Liver (tissue), 9 donors: Measurements from ENCODE around the gene SLC25A45. TPM values are rescaled to one million over a fixed set of nuclear protein-coding genes. Genes with fewer than 3 reads are reported as not detected.

Experiments
- DNase-seq: peaks from one replicate; pipeline ENCODE4 v3.0.0-alpha.2; 2017; ENCODE audit warnings: low spot score
- H3K27ac ChIP-seq, 2 donors: one replicate each; pipeline ENCODE4 v1.7.0; 2013; ENCODE audit warnings: inconsistent platforms in 2 of 2, low read length in 2 of 2, control low read depth in 1 of 2, low read depth in 1 of 2, mild to moderate bottlenecking in 1 of 2
- H3K27me3 ChIP-seq, 4 donors: one replicate each; pipeline versions ENCODE4 v1.6.1 to v1.7.0; 2013; ENCODE audit warnings: low read length in 3 of 4, inconsistent platforms in 1 of 4, mild to moderate bottlenecking in 1 of 4, moderate library complexity in 1 of 4; ENCODE audit not compliant: control insufficient read depth in 4 of 4, insufficient read depth in 4 of 4
- H3K36me3 ChIP-seq, 4 donors: one replicate each; pipeline versions ENCODE4 v1.6.1 to v1.7.0; 2013; ENCODE audit warnings: low read length in 3 of 4, mild to moderate bottlenecking in 3 of 4, low read depth in 1 of 4, moderate library complexity in 1 of 4; ENCODE audit not compliant: control insufficient read depth in 4 of 4, insufficient read depth in 3 of 4
- H3K4me1 ChIP-seq, 4 donors: one replicate each; pipeline versions ENCODE4 v1.6.1 to v1.7.0; 2013; ENCODE audit warnings: low read length in 3 of 4, mild to moderate bottlenecking in 3 of 4, moderate library complexity in 1 of 4; ENCODE audit not compliant: control insufficient read depth in 4 of 4, insufficient read depth in 4 of 4
- H3K4me3 ChIP-seq, 3 donors: one replicate each; pipeline versions ENCODE4 v1.6.1 to v1.7.0; 2013; ENCODE audit warnings: low read length in 3 of 3, control low read depth in 1 of 3, low read depth in 1 of 3, mild to moderate bottlenecking in 1 of 3
- H3K9ac ChIP-seq, 2 donors: one replicate each; pipeline ENCODE4 v1.7.0; 2013; ENCODE audit warnings: low read length in 2 of 2, mild to moderate bottlenecking in 2 of 2, moderate library complexity in 2 of 2, control low read depth in 1 of 2, low read depth in 1 of 2
- H3K9me3 ChIP-seq, 4 donors: one replicate each; pipeline versions ENCODE4 v1.6.1 to v1.7.0; 2013; ENCODE audit warnings: low read length in 3 of 4; ENCODE audit not compliant: control insufficient read depth in 4 of 4
- EGR1 ChIP-seq, 2 donors: IDR thresholded peaks; 2 replicates each; pipeline ENCODE4 v1.6.1; 2016 to 2018; ENCODE audit warnings: antibody characterized with exemption in 2 of 2, low read depth in 2 of 2
- FOXA1 ChIP-seq: IDR thresholded peaks from 2 replicates; pipeline ENCODE4 v1.6.1; 2016; ENCODE audit warnings: antibody characterized with exemption
- FOXA2 ChIP-seq: IDR thresholded peaks from 2 replicates; pipeline ENCODE4 v1.6.1; 2016; ENCODE audit warnings: antibody characterized with exemption
- GABPA ChIP-seq, 2 donors: IDR thresholded peaks in 1 of 2; conservative IDR thresholded peaks in 1 of 2; 2 replicates each; pipeline ENCODE4 v1.6.1; 2016; ENCODE audit warnings: antibody characterized with exemption in 2 of 2, mild to moderate bottlenecking in 1 of 2, moderate library complexity in 1 of 2
- HNF4A ChIP-seq, 2 donors: conservative IDR thresholded peaks; 2 replicates each; pipeline ENCODE4 v1.6.1; 2016; ENCODE audit warnings: antibody characterized with exemption in 2 of 2, mild to moderate bottlenecking in 2 of 2
- HNF4G ChIP-seq: IDR thresholded peaks from 2 replicates; pipeline ENCODE4 v1.6.1; 2016; ENCODE audit warnings: antibody characterized with exemption
- JUND ChIP-seq, 2 donors: IDR thresholded peaks; 2 replicates each; pipeline ENCODE4 v1.6.1; 2016; ENCODE audit warnings: antibody characterized with exemption in 2 of 2
- NR2F2 ChIP-seq: IDR thresholded peaks from 2 replicates; pipeline ENCODE4 v1.6.1; 2016; ENCODE audit warnings: antibody characterized with exemption
- RAD21 ChIP-seq, 2 donors: IDR thresholded peaks; 2 replicates each; pipeline ENCODE4 v1.6.1; 2016; ENCODE audit warnings: antibody characterized with exemption in 2 of 2, mild to moderate bottlenecking in 2 of 2
- RXRA ChIP-seq, 2 donors: IDR thresholded peaks; 2 replicates each; pipeline ENCODE4 v1.6.1; 2017 to 2018; ENCODE audit warnings: antibody characterized with exemption in 2 of 2, mild to moderate bottlenecking in 1 of 2
- SP1 ChIP-seq: IDR thresholded peaks from 2 replicates; pipeline ENCODE4 v1.6.1; 2018; ENCODE audit warnings: antibody characterized with exemption, mild to moderate bottlenecking
- TAF1 ChIP-seq: conservative IDR thresholded peaks from 2 replicates; pipeline ENCODE4 v1.6.1; 2016; ENCODE audit warnings: antibody characterized with exemption, mild to moderate bottlenecking
- YY1 ChIP-seq: IDR thresholded peaks from 2 replicates; pipeline ENCODE4 v1.6.1; 2016; ENCODE audit warnings: antibody characterized with exemption, mild to moderate bottlenecking
- WGBS: extraction: QIAGEN DNeasy Blood & Tissue Kit; methylation state at CpG from one replicate; pipeline ENCODE4 v1.1.7; 2013; 5-methylcytosine and 5-hydroxymethylcytosine counted together
- polyA plus RNA-seq, 2 donors: library from polyadenylated mRNA; stranded (reverse) in 1 of 2; unstranded in 1 of 2; fragments of 200-250 nt in 1 of 2; fragments of >200 nt in 1 of 2; fragmentation: Nextera tagmentation in 1 of 2; extraction: Ambion mirVana in 1 of 2; gene quantifications; one replicate each; pipeline versions ENCODE4 v1.2.1 to v1.2.3, GENCODE V29; 2013 to 2015
- total RNA-seq, 2 donors: library from RNA; depleted of rRNA; stranded (reverse); fragments of >200 nt; gene quantifications; one replicate each; pipeline ENCODE4 v1.2.3, GENCODE V29; 2014
- TF ChIP-seq, protein P1 (sequence below): IDR thresholded peaks from 2 replicates; pipeline ENCODE4 v1.6.1; 2016; ENCODE audit warnings: antibody characterized with exemption, mild to moderate bottlenecking
- TF ChIP-seq, protein P2 (sequence below): IDR thresholded peaks from 2 replicates; pipeline ENCODE4 v1.6.1; 2016; ENCODE audit warnings: antibody characterized with exemption
- TF ChIP-seq, protein P3 (sequence below): IDR thresholded peaks from 2 replicates; pipeline ENCODE4 v1.6.1; 2016; ENCODE audit warnings: antibody characterized with exemption
- TF ChIP-seq, protein P4 (sequence below): IDR thresholded peaks from 2 replicates; pipeline ENCODE4 v1.6.1; 2016; ENCODE audit warnings: antibody characterized with exemption
- TF ChIP-seq, protein P5 (sequence below): fragments of 150-350 bp; IDR thresholded peaks from 2 replicates; pipeline ENCODE4 v1.5.1; 2017; ENCODE audit warnings: improper control_type of control experiment, low read depth, low read length; ENCODE audit not compliant: missing input control
- donor health status: healthy.
- donor health status: healthy.
- donor health status: healthy.
- donor health status: healthy.
- donor health status: healthy.

The SLC25A45 gene
- total and polyA plus RNA-seq, 4 donors, result 4.5 to 6.8 (median 5.3) TPM

DNA sequence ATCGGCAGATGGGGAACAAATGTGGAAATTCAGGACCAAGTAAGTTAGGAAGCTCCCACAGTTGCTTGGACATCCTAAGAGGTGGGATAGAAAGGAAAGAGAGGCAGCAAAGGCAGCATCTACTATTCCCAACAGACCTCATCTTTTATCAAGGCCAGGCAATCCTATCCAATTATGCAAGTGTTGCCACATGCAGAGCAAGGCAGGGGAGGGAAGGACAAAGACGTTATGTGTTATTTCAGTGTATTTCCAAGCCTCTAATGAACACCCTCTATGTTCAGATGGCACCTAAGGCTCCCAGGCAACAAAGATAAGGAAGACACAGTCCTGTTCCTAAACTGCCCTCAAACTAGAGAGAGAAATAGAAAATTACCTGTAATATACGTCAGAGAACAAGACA, 18.7 kb downstream of the SLC25A45 start:
- H3K4me1 ChIP-seq, result peaks cover 0 to 7% (median 3%) of the 10 kb centered on the region in 4 donors

DNA sequence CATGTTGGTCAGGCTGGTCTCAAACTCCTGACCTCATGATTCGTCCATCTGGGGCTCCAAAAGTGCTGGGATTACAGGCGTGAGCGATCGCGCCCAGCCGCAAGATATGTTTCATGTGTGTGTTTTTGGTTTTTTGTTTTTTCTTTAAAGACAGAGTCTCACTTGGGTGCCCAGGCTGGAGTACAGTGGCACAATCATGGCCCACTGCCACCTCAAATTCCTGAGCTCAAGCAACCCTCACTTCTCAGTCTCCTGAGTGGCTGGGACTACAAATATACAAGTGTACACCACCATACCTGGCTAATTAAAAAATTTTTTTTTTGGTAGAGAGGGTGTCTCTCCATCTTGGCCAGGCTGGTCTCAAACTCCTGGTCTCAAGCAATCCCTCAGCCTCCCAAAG, 19.5 kb downstream of the SLC25A45 start:
- Histone ChIP-seq H3K9ac (no peak overlapping the region), H3K27ac (no peak overlapping the region), H3K36me3 (no peaks in the 10 kb centered on the region), H3K27me3 (no peaks in the 10 kb centered on the region), H3K4me1 (peaks cover 3 to 13% (median 7%) of the 10 kb centered on the region in 4 donors), H3K4me3 (no peak overlapping the region), H3K9me3 (no peaks in the 10 kb centered on the region)
- WGBS, result 92% methylated on average over 6 of the region's 6 CpGs
- no peak for DNase-seq
- TF ChIP-seq HNF4A (conservative IDR thresholded peaks at IDR 0.05) (no peak), RXRA (IDR thresholded peaks at IDR 0.05) (no peak), TAF1 (no peak), HNF4G (no peak), FOXA1 (no peak), SP1 (no peak)
- TF ChIP-seq, protein P1, sequence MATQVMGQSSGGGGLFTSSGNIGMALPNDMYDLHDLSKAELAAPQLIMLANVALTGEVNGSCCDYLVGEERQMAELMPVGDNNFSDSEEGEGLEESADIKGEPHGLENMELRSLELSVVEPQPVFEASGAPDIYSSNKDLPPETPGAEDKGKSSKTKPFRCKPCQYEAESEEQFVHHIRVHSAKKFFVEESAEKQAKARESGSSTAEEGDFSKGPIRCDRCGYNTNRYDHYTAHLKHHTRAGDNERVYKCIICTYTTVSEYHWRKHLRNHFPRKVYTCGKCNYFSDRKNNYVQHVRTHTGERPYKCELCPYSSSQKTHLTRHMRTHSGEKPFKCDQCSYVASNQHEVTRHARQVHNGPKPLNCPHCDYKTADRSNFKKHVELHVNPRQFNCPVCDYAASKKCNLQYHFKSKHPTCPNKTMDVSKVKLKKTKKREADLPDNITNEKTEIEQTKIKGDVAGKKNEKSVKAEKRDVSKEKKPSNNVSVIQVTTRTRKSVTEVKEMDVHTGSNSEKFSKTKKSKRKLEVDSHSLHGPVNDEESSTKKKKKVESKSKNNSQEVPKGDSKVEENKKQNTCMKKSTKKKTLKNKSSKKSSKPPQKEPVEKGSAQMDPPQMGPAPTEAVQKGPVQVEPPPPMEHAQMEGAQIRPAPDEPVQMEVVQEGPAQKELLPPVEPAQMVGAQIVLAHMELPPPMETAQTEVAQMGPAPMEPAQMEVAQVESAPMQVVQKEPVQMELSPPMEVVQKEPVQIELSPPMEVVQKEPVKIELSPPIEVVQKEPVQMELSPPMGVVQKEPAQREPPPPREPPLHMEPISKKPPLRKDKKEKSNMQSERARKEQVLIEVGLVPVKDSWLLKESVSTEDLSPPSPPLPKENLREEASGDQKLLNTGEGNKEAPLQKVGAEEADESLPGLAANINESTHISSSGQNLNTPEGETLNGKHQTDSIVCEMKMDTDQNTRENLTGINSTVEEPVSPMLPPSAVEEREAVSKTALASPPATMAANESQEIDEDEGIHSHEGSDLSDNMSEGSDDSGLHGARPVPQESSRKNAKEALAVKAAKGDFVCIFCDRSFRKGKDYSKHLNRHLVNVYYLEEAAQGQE, result no peak
- TF ChIP-seq, protein P2, sequence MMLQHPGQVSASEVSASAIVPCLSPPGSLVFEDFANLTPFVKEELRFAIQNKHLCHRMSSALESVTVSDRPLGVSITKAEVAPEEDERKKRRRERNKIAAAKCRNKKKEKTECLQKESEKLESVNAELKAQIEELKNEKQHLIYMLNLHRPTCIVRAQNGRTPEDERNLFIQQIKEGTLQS, result no peak

More for the DNA sequence above, 18.7 kb downstream of the SLC25A45 start:
- WGBS, result 74% methylated on average over 3 of the region's 3 CpGs
- H3K9ac ChIP-seq, result no peak overlapping the region
- no peak for TF ChIP-seq YY1
- TF ChIP-seq, protein P3, sequence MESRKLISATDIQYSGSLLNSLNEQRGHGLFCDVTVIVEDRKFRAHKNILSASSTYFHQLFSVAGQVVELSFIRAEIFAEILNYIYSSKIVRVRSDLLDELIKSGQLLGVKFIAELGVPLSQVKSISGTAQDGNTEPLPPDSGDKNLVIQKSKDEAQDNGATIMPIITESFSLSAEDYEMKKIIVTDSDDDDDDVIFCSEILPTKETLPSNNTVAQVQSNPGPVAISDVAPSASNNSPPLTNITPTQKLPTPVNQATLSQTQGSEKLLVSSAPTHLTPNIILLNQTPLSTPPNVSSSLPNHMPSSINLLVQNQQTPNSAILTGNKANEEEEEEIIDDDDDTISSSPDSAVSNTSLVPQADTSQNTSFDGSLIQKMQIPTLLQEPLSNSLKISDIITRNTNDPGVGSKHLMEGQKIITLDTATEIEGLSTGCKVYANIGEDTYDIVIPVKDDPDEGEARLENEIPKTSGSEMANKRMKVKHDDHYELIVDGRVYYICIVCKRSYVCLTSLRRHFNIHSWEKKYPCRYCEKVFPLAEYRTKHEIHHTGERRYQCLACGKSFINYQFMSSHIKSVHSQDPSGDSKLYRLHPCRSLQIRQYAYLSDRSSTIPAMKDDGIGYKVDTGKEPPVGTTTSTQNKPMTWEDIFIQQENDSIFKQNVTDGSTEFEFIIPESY, result no peak
- no peak for TF ChIP-seq FOXA2
- no peak for TF ChIP-seq NR2F2
- TF ChIP-seq GABPA (IDR thresholded peaks at IDR 0.05 in 1 of 2, conservative IDR thresholded peaks at IDR 0.05 in 1 of 2), result no peak
- TF ChIP-seq, protein P2, result no peak
- TF ChIP-seq TAF1, result no peak
- TF ChIP-seq, protein P4, sequence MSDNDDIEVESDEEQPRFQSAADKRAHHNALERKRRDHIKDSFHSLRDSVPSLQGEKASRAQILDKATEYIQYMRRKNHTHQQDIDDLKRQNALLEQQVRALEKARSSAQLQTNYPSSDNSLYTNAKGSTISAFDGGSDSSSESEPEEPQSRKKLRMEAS, result no peak
- TF ChIP-seq RAD21 (IDR thresholded peaks at IDR 0.05), result no peak
- TF ChIP-seq, protein P1, result no peak
- TF ChIP-seq EGR1 (IDR thresholded peaks at IDR 0.05; ENCODE audit: low read depth in 2 of 2), result no peak
- no peak for TF ChIP-seq JUND (IDR thresholded peaks at IDR 0.05)
- TF ChIP-seq FOXA1, result no peak
- no peak for TF ChIP-seq HNF4A (conservative IDR thresholded peaks at IDR 0.05)
- TF ChIP-seq HNF4G, result no peak
- no peak for TF ChIP-seq RXRA (IDR thresholded peaks at IDR 0.05)
- TF ChIP-seq, protein P5, sequence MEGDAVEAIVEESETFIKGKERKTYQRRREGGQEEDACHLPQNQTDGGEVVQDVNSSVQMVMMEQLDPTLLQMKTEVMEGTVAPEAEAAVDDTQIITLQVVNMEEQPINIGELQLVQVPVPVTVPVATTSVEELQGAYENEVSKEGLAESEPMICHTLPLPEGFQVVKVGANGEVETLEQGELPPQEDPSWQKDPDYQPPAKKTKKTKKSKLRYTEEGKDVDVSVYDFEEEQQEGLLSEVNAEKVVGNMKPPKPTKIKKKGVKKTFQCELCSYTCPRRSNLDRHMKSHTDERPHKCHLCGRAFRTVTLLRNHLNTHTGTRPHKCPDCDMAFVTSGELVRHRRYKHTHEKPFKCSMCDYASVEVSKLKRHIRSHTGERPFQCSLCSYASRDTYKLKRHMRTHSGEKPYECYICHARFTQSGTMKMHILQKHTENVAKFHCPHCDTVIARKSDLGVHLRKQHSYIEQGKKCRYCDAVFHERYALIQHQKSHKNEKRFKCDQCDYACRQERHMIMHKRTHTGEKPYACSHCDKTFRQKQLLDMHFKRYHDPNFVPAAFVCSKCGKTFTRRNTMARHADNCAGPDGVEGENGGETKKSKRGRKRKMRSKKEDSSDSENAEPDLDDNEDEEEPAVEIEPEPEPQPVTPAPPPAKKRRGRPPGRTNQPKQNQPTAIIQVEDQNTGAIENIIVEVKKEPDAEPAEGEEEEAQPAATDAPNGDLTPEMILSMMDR, result no peak
- no peaks in the 10 kb centered on the region for H3K27me3 ChIP-seq
- no peaks in the 10 kb centered on the region for H3K36me3 ChIP-seq
- no peaks in the 10 kb centered on the region for H3K9me3 ChIP-seq
- H3K27ac ChIP-seq, result no peak overlapping the region
- no peak overlapping the region for H3K4me3 ChIP-seq
- no peak for DNase-seq
